Measurements from ENCODE around the gene RASL11B. TPM values are rescaled to one million over a fixed set of nuclear protein-coding genes. Genes with fewer than 3 reads are reported as not detected.

The RASL11B gene
- total and polyA plus RNA-seq, 9 of the 15 experiments (the other 6 are each of a cell fraction or from before 2014, with no cell fraction given) = 0.24 to 1.5 (median 0.53) TPM

GRCh38 chr4:52860361-52860760 is 1.8 kb upstream of the RASL11B start (continued):
- TF ChIP-seq ATF2 (CRISPR knock-in tag; IDR thresholded peaks at IDR 0.05) = no peak
- TF ChIP-seq BCLAF1 (IDR thresholded peaks at IDR 0.05; ENCODE audit: borderline replicate concordance in 1 of 2, control insufficient read depth in 1 of 2, low read depth in 2 of 2, low read length in 1 of 2) = no peak
- TF ChIP-seq RREB1 (CRISPR knock-in tag; IDR thresholded peaks at IDR 0.05) = no peak
- TF ChIP-seq ZNF174 (CRISPR knock-in tag; IDR thresholded peaks at IDR 0.05) = no peak
- TF ChIP-seq ELK3 (CRISPR knock-in tag; IDR thresholded peaks at IDR 0.05) = no peak

Measured in K562 (cell line).